NCI-H2227 (cell line): ENCODE measurements around the gene CHST11.

Source experiments
- DNase-seq: peaks from one replicate; lab custom pipeline; 2025; ENCODE audit not compliant: unreplicated experiment; lab: John Stamatoyannopoulos, UW

Gene CHST11

DNA sequence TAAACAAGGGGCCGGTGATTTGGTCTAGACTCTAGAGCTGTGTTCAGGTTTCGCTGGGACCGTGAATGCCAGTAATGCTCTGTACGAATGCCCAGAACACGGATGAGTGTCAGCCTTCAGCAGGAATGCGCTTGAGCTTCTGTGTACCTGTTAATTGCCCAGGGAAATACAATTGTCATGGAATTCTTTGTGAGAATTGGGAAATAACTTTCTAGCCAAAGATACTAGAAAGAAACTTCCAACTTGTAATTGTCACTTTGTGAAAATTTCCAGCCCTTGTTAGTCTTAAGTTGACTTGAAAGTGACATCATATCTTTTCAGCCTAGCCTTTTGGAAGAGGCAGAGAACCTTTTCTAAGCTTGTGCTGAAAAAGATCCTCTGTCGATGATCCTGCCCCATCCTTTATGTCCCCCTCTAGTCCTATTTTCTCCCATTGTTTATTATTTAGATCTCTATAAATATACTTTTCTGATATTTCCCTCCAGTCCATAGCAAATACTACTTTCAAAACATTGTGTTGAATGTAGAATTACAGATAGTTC is 2.7 kb downstream of the CHST11 start:
- DNase-seq, result no peak

DNA sequence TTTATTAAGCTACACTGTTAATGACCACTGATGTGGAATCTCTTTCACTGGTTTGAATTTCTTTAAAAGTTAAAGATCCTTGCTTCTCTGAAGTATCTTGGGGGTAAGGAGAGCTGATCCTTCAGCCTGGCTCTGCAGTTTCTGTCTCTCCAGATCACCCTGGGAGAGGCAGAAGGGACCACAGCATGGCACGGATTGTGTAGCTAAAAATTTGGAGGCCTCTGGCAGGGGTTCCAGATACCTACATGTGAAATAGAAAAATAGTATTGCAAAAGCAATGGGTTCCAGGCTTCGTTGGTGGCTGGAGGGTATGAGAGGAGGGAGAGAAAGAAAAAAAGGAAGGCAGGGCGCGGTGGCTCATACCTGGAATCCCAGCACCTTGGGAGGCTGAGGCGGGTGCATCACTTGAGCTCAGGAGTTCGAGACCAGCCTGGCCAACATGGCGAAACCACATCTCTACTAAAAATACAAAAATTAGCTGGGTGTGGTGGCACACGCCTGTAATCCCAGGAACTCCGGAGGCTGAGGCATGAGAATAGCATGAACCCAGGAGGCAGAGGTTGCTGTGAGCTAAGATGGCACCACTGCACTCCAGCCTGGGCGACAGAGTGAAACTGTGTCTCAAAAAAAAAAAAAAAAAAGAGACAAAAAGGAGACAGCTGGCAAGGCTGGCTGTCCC is 3.4 kb downstream of the CHST11 start:
- no peak for DNase-seq

DNA sequence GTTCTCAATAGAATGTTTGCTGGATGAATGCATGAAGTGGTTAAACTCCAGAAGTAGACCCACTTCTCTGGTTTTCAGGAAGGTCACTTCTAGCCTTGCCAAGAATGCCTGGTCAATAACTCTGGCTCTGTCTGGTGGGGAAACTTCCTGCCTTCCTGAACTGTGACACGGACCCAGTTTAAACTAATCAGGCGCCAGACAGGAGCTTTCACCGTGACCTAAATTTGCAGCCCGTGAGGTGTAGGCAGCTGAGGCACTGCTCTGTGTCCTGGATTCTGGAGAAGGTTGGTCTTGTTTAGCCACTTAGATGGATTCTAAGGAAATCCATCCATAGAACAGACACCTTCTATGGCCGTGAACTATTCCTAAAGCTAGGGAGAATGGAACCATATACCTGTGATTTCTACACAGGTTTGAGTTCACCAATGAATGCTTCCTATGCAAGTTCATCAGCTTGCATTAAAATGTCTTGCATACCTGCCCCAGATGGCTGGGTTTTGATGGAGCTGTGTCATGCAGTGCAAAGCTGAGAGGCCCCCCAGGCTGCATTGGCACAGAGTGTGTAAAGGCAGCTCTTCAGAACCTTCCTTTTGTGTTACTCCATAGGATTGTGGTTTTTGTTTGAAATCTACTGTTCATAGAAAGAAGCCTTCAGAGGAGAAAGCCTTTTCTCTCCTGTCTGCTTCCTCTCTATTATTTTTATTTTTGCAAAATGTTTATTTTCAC is 4.4 kb downstream of the CHST11 start:
- DNase-seq, result no peak

DNA sequence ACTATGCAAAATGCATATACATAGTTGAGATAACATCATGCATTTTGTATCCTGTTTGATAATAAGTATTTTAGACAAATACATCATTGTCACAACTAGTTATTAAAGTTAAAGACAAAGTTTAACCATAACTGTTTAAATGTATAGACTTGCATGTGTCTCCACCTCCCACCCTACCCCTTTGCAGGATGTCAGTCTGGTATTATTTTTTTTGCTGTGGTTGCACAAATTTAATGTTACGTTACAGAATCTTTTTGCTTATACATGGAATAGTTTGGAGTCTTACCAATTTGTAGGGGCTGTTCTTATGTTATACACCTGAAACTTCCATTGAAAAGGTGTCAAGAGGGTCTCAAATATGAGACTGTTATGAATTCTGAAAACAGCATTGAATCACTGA is 5.6 kb downstream of the CHST11 start:
- no peak for DNase-seq

DNA sequence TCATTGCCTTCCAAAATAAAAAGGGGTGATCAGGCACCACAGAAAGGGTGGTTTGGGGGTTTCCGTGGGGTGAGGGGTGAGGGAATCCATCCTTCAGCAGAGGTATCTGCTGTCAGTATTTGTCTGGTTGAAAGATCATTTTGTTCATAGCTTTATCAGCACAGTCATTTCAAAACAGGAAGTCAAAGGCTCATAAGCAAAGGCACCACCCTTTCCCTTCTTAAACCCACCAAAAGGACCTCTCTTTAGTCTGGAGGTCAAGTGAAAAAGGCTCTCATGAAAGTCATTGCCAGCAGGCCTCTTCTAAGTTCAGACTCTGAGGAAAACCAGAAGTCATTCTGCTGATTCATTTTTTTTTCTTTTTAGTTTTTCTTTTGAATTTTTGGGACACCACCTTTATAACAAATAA is 6.2 kb downstream of the CHST11 start:
- DNase-seq, result no peak

DNA sequence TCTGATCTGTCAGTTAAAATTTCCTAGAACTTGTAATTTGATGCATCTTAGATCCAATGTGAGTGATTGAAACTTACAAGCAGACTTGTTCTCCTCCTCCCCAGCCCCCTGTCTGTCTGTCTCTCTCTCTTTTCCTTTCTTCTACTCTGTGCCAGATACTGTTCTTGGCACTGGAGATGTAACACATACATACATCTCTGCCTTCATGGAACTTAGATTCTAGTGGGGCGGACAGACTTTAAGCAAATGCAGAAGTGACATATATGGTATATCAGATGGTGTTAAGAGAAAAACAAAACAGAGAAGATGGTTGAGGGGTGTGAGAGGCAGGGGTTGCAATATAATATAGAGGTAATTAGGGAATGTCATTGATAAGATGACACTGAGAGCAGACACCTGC is 6.6 kb downstream of the CHST11 start:
- no peak for DNase-seq

DNA sequence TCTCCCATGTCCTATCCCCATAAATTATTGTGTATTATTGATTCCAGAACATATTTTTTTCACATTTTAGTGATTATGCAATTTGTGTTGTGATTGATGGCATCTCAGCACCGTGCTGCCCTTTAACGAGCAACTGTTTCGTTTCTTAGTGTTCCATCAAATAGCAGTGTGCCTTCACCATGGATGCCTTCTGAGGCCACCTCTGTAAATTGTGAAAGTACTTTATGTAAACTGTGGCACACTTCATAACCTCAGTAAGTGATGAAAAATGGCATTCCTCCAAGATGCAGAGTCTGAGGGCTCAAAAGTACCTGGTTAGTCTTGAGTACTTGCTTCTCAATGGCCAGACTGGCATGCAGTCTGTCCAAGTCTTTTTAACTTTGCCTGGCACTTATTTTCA is 8.2 kb downstream of the CHST11 start:
- no peak for DNase-seq

DNA sequence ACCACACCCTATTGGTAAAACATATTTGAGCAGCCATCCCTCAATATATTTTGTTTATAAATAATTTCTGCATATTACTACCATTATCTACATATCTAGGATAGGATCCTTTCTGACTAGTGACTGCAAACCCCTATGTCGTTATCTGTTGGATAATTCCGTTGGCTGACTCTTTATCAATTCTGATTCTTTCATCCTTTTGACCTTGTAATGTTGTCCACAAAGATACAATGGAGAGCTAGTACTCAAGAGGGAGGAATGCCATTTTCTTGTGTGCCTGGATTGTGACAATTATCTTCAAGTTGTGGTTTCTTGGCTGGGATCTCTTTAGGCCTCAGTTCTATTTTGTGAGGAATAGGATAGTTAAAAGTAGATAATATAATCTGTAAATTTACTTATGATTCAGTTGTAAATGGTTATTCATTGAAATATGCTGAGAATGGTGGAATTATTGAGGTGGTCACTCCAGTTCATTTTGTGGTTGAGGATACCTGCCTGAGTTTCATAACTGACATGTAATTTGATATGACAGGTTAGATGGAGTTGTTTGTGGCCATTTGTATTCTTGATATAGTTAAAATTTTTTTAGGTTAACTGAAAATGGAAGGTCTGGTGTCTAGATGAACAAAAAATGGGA is 10.1 kb downstream of the CHST11 start:
- no peak for DNase-seq

DNA sequence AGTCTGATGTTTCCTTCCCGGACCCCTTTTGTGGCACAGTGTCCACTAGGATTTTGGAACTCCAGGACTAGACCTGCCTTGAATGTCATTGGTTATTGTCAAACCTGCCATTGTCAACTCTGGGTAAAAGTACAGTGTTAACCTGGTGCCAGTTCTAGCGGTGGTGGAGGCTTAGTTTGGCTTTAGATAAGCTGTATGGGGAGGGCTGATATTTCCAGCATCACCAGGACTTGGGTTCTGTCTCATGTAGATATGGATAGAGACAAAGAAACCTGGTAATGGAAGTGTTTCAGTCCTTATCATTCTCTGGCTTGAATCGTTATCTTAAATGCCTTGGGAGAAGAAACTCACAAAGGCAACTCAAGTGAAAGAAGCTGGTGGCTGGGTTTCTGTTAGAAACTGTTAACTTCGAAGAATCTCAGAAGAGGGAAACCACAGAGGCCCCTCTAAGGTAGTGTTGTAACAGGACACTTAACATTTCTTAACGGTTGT is 10.6 kb downstream of the CHST11 start:
- DNase-seq, result no peak

DNA sequence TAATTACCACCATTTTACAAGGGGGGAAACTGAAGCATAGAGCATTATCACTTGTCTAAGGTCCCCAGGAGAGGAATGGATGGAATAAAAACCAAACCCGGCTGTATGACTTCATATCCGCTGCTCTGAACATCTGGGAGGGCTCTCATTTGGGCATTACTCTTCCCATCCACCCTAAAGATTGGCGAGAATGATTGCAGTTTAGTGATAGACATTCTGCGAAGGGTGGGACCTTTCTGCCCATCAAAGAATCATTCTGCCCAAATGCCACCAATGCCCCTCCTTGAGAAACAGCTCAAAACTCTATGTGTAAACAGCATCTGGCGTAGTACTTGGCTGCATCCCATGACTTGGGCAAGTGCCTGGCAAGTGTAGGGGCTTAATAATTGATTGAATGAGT is 11.6 kb downstream of the CHST11 start:
- no peak for DNase-seq

DNA sequence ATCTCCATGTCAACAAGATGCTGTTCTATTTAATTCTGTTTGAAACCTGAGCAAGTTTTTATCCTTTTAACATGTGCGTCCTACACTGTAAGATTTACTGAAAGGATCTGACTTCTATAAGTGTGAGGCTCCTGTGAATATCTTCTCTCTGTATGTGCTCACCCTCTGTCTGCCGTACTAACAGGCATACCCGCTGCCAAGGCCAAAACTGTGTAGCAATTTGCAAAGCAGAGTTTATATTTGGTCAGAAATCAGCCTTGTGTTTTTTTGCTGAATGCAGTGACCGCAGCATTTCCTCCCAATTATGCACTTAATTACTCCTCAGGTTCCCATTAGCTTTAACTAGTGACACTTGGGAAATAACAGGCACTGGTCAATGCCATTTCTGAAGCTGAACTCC is 12.3 kb downstream of the CHST11 start:
- DNase-seq, result no peak

DNA sequence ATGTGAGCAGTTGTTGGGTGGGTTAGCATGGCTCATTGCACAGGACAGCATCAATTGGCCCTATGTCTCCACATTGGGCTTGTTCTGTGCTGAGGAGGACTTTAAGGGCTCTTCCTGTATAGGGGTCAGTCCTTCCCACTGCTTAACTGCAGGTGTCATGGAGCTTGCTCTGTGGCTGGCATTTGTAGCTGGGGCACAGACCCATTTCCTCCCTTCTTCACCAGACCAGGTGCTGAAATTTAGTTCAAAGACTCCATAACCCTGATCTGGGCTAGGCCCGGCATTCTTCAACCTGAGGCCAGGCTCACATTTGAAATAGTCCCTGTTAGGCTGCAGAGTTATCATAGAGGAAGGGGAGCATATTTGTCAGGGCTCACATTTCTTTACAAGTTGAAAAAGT is 12.8 kb downstream of the CHST11 start:
- DNase-seq, result no peak

DNA sequence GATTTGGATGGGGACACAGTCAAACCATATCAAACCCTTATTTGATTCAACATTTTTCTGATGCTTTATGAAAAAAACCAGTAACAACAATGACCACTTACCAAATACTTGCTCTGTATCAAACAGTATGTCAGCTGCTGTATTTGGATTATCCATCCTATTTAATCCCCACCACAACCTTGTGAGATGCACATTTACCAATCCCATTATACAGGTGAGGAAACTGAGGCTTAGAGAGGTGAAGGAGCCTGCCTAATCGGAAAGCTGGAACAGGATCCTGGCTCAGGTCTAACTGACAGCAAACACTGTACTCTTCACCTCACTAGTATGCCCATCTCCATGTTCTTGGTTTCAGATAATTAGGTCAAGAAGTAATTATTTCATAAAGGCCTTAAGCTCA is 13.8 kb downstream of the CHST11 start:
- DNase-seq, result no peak

DNA sequence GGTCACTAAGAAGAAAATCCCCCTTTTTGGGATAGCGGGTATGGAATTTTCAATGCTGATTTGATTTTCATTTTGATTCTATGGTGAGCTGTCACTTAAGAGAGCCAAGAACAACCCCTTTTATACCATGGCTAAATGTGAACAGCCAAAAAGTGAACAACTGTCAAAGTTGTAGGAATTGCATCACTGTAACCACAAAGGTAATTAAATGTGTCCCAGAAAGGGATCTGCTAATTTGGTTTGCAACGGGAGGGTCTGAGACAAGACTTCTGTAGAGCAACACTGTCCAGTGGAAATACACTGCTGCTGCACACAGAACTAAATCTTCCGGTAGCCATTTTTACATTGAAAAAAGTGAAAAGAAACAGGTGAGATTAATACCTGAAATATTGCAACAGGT is 14.6 kb downstream of the CHST11 start:
- no peak for DNase-seq

DNA sequence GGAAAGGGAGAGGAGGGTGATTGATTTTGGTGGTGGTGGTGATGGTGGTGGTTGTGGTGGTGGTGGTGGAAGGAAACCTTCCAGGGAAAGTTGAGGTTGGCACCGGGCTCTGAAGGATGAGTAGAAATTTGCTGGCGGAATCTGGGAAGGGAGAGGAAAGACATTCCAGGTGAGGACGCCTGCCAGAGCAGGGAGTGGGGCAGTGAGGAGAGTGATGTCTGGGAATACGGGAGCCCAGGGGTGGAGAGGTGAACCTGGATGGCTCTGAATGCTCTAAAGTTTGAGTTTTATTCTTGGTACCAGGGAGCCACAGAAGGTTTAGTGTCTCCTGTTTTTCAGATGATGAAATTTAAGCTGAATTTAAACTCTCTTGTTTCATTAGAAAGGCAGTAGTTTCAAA is 16.0 kb downstream of the CHST11 start:
- DNase-seq, result no peak

DNA sequence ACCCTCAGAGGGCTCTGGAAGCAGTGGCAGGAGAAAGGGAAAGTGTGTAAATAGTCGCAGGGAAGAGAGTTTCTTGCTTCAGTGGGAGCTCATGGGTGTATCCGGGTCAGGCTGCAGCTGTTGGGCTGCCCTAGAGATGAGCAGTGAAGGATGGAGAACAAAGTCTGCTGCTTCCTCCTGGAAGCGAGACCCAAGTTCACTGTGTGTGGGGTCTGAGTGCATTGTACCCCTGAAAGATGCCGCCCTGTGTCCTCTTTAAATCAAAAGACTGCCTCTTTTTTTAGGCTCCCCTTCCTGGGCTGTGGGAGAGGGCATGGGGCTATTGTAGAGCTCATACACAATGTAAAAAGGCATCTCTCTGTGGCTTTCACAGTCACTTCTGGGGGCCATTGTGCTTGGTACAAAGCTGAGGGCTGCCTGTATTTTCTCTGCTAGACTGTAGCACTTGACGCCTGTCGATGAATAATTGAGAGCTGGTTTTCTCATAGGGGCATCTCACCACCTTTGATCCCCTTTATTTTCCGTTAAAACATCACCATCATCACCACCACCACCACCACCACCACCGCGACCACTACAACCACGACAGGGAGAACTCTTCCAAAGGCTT is 16.7 kb downstream of the CHST11 start:
- peak; percentile 20 for DNase-seq

DNA sequence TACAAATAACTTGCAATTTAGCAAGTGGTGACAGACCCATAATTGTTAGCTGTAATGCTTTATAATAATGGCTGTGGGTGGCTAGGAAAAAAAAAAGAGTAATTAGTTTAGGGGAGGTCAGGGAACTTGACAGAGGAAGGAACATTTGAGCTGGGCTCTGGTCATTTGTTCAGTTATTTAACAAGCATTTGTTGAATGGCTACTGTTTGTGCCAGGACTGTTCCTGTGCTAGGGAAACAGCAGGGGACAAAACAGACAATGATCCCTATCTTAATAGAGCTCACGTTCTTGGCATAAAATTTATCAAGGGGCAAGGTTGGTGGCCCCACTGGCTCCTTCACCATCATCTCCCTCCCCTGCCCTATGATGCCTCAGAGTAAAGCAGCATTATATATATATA is 18.5 kb downstream of the CHST11 start:
- DNase-seq, result no peak

DNA sequence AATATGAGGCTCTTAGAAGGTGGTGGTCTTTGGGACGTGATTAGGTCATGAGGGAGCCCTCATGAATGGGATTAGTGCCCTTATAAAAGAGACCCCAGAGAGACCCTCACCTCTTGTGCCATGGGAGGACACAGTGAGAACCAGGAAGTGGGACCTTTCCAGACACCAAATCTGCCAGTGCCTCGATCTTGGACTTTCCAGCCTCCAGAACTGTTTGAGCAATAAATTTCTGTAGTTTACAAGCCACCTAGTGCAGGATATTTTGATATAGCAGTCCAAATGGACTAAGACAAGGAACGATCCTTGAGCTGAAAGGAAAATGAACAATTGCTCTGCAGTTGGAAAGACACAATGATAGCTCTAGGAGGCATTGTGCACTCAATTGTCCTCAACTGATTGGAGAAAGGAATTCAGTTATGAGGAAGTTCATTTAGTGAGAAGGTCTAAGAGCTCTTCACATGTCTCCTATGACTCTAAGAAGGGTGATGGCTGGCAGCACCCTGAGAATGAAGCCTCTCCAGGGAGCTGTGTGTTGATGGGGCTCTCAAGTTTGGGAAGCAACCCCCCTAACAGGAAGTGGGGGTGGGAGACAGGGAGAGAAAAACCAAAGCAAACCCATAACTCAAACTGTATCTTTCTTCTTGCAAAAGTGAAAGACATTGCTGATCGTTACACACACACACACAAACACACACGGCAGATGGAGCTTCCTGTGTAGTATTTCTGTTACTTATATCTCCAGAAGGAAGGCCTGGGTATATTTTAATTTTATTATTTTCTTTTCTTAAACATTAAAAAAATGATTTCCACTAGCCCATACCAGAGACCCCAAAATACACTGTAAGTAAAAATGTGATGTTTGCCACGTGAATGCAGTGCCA is 21.0 kb downstream of the CHST11 start:
- no peak for DNase-seq

DNA sequence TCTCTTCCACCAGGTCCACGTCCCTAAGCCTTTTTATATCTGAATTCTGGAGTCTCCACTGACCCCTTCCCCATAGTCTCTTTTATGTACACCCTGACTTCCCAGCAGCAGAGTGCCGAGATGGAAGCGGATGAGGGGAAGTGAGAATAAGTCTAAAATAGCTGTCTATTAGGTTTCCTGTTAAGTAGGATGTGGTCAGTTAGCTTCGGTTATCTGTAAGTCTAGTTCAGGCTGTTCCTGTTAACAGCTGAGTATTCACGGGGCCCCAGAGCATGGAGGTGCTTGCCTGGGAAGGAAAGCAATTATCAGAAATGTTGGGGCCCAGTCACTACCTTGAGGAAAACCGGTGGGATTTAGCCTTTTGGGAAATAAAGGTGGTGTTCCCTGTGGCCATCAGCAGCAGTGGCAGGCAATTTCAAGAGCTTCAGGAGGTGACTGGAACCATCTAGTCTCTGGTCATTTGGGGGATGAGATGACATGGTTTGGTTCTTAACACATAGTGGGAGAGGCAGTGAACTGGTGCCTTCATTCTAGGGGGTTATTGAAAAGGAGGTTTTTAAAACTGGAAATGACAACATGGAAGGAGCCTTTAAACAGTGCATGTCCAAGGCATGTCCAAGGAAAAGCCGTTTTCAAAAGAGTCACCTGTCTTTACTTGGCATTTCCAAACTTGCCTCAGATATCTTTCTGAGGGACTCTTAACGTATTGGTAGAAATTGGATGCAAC is 21.8 kb downstream of the CHST11 start:
- no peak for DNase-seq

DNA sequence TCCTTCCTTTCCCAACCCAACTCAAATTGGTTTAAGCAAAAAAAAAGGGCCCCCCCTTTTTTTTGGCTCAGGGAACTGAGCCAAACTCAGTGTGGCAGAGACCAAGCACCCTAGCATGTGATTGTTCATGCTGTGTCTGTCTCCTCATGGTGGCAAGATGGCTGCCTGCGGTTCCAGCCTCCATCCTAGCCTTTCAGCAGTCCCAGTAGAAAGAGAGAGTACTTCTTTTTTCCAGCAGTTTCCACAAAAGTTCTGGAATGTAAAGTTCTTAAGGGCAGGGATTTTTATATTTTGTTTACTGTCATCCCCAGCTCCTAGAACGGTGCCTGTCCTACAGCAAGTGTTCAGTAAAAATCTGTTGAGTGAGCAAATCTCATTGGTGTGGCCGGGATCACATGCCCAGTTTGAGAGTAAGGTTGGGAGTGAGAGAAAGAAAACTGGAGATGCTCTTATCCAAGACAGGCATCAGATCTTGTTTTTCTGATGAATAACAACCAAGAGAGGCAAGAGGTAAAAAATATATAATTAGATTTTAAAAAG is 22.4 kb downstream of the CHST11 start:
- no peak for DNase-seq
